Measurements from ENCODE around the gene ZBTB45.

DNA sequence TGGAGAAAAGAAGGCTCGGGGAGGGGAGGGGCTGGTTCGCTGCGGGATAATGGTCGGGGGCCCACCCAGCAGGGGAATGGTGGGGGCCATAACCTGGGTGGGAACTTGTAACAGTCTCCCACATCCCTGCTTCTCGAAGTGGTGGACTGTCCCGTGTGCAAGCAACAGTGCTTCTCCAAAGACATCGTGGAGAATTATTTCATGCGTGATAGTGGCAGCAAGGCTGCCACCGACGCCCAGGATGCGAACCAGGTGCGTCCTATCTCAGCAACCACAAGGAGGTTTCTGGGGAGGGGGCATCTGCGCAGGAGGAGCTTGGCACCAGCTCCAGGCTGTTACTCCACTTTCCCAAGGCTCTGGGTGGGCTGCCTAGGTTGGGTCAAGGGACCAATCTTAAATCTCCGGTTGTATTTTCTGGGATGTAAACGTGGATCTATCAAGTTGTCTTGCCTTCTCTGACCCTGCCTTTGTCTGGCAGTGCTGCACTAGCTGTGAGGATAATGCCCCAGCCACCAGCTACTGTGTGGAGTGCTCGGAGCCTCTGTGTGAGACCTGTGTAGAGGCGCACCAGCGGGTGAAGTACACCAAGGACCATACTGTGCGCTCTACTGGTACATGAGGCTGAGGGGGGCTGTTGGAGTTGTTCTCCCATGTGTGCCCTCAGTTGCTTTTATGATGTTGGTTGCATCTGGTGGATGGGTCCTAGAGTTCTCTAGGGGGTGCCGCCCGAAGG lies 25.8 kb upstream of the ZBTB45 start:
- no peak for TF ChIP-seq GATA2 (IDR thresholded peaks at IDR 0.05; ENCODE audit: low read depth, low read length)
- no peak for TF ChIP-seq GATA3 (IDR thresholded peaks at IDR 0.05; ENCODE audit: low read depth, low read length)

All from SH-SY5Y (cell line).